Measurements from ENCODE around the gene MRPL27.
A peak's percentile ranks its signal among the peaks of the same experiment; 100 is the strongest.

The MRPL27 gene

DNA sequence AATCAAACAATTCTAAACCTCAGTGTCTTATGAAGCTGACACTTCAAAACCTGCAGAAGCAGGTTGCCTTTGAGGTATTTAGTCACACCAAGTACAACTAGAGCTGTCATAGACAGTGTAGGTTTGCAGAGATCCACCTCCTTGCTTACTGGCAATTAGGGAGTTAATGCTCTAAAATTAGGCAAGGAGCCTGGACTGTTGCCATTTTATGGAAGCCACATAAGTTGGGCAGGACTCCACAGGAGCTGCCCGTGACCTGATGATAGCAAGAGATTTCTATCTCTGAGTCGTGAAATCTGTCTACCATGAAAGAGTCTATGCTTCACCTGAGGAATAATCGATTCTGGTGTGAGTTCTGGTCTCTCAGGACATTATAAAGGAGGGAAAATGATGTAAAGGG is 8.9 kb upstream of the MRPL27 start:
- DNase-seq (ENCODE audit: low read depth), result no peak
- no peak overlapping the region for H3K4me3 ChIP-seq (ENCODE audit: low read depth, low read length)
- TF ChIP-seq, protein P1, sequence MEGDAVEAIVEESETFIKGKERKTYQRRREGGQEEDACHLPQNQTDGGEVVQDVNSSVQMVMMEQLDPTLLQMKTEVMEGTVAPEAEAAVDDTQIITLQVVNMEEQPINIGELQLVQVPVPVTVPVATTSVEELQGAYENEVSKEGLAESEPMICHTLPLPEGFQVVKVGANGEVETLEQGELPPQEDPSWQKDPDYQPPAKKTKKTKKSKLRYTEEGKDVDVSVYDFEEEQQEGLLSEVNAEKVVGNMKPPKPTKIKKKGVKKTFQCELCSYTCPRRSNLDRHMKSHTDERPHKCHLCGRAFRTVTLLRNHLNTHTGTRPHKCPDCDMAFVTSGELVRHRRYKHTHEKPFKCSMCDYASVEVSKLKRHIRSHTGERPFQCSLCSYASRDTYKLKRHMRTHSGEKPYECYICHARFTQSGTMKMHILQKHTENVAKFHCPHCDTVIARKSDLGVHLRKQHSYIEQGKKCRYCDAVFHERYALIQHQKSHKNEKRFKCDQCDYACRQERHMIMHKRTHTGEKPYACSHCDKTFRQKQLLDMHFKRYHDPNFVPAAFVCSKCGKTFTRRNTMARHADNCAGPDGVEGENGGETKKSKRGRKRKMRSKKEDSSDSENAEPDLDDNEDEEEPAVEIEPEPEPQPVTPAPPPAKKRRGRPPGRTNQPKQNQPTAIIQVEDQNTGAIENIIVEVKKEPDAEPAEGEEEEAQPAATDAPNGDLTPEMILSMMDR (IDR thresholded peaks at IDR 0.05; ENCODE audit: insufficient read depth, low read depth, low read length, missing control alignments), result no peak

DNA sequence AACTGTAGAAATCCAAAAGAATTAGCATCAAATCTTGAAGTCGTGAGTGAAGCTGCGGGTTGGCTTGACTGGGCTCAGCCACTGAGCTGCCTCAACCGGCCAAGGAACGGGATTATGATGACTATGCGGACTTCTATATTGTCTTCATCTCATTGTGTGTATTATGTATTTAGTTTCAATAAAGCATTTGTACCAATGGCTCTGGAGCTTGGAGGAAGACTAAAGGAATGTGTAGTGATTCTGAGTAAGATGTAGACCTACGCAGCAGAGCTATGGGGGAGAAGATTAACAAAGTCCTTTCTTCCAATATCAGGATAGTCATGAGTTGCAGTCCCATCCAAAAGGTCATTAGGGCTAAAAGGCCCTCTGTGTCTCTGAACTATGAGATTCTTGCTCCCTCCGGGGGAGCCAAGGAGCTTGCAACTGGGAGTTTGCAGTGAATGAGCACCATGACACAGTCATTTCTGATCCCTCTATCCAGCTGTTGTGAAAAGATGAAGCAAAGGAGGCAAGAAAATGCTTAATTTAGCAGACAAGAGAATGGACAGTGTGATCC is 8.4 kb upstream of the MRPL27 start:
- TF ChIP-seq, protein P1 (IDR thresholded peaks at IDR 0.05; ENCODE audit: insufficient read depth, low read depth, low read length, missing control alignments), result no peak
- DNase-seq (ENCODE audit: low read depth), result no peak
- H3K4me3 ChIP-seq (ENCODE audit: low read depth, low read length), result no peak overlapping the region

DNA sequence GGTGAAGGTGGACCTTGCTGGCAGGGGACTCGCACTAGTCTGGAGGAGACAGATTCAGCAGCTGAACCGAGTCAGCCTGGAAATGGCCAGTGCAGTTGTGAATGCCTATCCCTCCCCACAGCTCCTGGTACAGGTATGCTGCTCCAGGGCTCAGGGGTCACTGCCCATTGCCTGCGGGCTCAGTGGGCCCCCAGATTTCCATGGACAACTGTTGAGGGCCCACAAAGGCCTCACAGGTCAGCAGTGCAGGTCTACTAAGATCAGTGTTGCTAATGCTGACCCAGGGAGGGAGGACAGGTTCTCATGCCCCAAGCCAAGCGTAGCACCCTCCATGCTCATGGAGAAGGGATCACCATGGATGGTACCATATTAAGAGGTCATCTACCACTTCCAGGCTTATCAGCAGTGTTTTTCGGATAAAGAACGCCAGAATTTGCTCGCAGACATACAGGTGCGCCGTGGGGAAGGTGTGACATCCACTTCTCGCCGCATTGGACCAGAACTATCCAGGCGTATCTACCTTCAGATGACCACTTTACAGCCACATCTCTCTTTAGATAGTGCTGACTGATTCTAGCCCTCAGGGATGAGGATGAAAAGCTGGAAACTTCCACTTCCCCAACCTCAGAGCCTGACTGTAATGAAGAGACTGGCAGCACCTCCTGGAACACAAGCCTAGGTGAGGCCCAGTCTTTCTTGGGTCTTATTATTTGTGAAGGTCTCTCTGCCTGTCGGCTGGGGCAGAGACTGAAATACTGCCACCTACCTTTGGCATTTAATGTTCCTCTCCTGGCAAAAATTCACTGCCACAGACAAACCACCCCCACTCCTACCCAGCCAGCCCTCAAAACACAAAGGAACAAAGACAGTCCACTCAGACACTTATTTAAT is 7.6 kb upstream of the MRPL27 start:
- TF ChIP-seq, protein P1 (IDR thresholded peaks at IDR 0.05; ENCODE audit: insufficient read depth, low read depth, low read length, missing control alignments), result no peak
- H3K4me3 ChIP-seq (ENCODE audit: low read depth, low read length), result no peak overlapping the region
- no peak for DNase-seq (ENCODE audit: low read depth)

DNA sequence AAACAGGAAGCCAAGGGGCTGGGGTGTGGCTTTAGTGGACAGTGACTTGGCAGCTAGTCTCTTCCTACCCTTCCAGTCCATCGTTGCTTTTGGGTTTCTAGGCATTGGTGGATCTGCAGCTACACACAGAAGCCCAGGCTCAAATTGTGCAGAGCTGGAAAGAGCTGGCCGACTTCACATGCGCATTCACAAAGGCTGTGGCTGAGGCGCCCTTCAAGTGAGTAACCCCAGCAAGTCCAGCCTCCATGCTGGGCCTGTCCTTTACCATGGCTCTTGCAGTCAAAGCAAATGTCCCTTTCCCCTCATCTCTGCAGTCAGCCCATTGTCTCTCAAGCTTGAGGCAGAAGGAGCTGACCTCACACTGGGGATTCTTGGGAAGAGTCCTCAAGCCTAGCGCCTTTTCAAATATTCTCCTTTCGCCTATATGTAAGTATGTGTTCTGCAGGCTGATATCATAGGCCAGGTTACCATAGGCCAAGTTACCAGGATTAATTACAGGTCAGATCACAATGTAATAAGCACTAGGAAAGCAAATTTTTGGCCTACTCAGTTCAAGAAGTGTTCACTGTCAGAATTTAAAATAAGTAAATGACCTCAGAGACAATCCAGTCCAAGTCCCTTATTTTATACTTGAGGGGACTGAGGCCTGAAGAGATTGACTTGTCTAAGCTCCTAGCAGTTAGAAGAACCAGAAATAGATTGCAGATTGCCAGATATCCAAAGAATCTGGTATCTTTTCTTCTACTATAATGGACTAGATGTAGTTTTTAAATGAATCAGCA is 6.6 kb upstream of the MRPL27 start:
- DNase-seq (ENCODE audit: low read depth), result no peak
- TF ChIP-seq, protein P1 (IDR thresholded peaks at IDR 0.05; ENCODE audit: insufficient read depth, low read depth, low read length, missing control alignments), result no peak
- H3K4me3 ChIP-seq (ENCODE audit: low read depth, low read length), result no peak overlapping the region

DNA sequence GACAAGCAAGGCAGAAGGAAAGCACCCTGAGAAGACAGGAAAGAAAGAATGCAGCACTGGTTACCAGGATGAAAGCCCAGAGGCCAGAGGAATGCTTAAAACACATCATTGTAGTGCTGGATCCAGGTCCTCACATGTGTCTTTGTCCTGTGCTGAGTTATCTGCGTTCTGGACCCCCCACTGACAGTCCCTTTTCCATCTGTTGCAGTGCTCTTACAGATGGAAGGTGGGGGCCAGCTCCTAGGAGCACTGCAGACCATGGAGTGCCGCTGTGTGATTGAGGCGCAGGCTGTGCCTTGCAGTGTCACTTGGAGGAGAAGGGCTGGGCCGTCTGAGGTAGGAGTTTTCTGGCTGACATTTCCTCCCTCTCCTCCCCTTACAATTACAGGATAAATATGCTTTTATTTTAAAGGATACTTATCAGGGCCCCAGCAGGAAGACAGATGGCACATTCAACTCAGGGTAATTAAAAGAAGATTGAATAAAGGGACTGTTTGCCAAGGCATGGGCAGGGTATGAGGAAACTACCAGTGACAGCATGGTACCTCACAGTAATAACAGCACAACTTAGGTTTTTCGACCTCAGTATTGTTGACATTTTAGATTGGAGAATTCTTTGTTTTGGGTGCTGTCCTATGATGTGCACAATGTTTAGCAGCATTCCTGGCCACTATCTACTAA is 3.0 kb upstream of the MRPL27 start:
- no peak for DNase-seq (ENCODE audit: low read depth)
- TF ChIP-seq, protein P1 (IDR thresholded peaks at IDR 0.05; ENCODE audit: insufficient read depth, low read depth, low read length, missing control alignments), result no peak
- no peak overlapping the region for H3K4me3 ChIP-seq (ENCODE audit: low read depth, low read length)

DNA sequence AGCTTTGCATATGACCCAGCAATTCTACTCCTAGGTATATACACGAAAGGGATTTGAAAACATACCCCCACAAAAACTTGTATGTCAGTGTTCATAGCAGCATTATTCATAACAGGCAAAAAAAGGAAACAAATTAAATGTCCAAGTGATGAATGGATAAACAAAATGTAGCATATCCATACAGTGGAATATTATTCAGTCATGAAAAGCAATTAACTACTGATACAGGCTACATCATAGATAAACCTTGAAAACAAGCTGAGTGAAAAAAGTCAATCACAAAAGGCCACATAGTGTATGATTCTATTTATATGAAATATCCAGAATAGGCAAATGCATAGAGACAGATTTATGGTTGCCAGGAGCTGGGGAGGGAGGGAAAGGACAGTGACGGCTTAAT is 721 bp upstream of the MRPL27 start:
- peak overlapping the region; percentile 69 for H3K4me3 ChIP-seq (ENCODE audit: low read depth, low read length)
- no peak for DNase-seq (ENCODE audit: low read depth)
- TF ChIP-seq, protein P1 (IDR thresholded peaks at IDR 0.05; ENCODE audit: insufficient read depth, low read depth, low read length, missing control alignments), result no peak
